ENCODE results near the gene ATP10B. TPM values are rescaled to one million over a fixed set of nuclear protein-coding genes. Genes with fewer than 3 reads are reported as not detected.

Gene ATP10B
- total and polyA plus RNA-seq, 8 donors: 0.76 to 20.4 (median 4.6) TPM

DNA sequence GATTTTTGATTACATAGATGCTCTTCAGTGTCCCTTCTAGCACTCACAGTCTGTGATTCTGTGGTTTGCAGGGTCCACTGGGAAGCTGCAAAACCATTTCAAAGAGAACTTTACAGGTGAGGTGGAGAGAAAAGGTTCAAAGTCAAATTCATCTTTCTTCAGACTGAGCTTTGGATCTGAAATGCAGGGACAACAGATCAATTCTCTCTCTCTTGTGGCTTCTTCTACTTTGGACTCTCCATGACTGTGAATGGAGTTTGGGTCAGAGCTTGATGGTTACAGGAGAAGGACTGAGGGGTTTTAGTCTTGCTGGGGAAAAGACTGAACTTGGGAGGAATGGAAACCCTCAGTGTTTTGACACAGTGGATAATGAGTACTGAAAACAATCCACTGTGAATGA is 338.5 kb downstream of the ATP10B start:
- ATAC-seq (no peak), FAIRE-seq (no peak), DNase-seq (no peak)
- no peak overlapping the region for H3K4me3 ChIP-seq
- H3K4me1 ChIP-seq: no peaks in the 10 kb centered on the region
- no peaks in the 10 kb centered on the region for H3K36me3 ChIP-seq
- TF ChIP-seq, protein P1, sequence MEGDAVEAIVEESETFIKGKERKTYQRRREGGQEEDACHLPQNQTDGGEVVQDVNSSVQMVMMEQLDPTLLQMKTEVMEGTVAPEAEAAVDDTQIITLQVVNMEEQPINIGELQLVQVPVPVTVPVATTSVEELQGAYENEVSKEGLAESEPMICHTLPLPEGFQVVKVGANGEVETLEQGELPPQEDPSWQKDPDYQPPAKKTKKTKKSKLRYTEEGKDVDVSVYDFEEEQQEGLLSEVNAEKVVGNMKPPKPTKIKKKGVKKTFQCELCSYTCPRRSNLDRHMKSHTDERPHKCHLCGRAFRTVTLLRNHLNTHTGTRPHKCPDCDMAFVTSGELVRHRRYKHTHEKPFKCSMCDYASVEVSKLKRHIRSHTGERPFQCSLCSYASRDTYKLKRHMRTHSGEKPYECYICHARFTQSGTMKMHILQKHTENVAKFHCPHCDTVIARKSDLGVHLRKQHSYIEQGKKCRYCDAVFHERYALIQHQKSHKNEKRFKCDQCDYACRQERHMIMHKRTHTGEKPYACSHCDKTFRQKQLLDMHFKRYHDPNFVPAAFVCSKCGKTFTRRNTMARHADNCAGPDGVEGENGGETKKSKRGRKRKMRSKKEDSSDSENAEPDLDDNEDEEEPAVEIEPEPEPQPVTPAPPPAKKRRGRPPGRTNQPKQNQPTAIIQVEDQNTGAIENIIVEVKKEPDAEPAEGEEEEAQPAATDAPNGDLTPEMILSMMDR (IDR thresholded peaks at IDR 0.05): no peak
- no peaks in the 10 kb centered on the region for H3K9me3 ChIP-seq
- intact Hi-C loops (cut with DNase I): no loop called here
- H3K27ac ChIP-seq: no peak overlapping the region
- no peaks in the 10 kb centered on the region for H3K27me3 ChIP-seq

Measured in pancreas (tissue), 10 donors.